Neutrophil (primary cell): Measurements from ENCODE around the gene SRXN1.

Experiments
- H3K27ac ChIP-seq: fragments of 200-600 bp; sonication (generic); 2 replicates; pipeline ENCODE4 v1.5.1; 2016; ENCODE audit warnings: mild to moderate bottlenecking, moderate library complexity
- H3K27me3 ChIP-seq: fragments of 200-600 bp; sonication (generic); 2 replicates; pipeline ENCODE4 v1.6.0; 2016; ENCODE audit warnings: mild to moderate bottlenecking
- H3K36me3 ChIP-seq: fragments of 200-600 bp; sonication (generic); 2 replicates; pipeline ENCODE4 v1.5.1; 2017
- H3K4me1 ChIP-seq, 2 experiments: fragments of 200-600 bp in 1 of 2; sonication (generic) in 1 of 2; 1 replicate in 1 of 2; 2 replicates in 1 of 2; pipeline versions ENCODE4 v1.5.1 to v1.6.1; 2013 to 2016; ENCODE audit warnings: low read depth in 1 of 2, low read length in 1 of 2, mild to moderate bottlenecking in 1 of 2, moderate library complexity in 1 of 2; ENCODE audit not compliant: control insufficient read depth in 1 of 2, insufficient read depth in 1 of 2
- H3K4me3 ChIP-seq, 2 experiments: fragments of 200-600 bp in 1 of 2; sonication (generic) in 1 of 2; 1 replicate in 1 of 2; 2 replicates in 1 of 2; pipeline ENCODE4 v1.5.1; 2013 to 2016; ENCODE audit warnings: low read depth in 1 of 2, low read length in 1 of 2, mild to moderate bottlenecking in 1 of 2, moderate library complexity in 1 of 2
- H3K9me3 ChIP-seq: fragments of 200-600 bp; sonication (generic); 2 replicates; pipeline ENCODE4 v1.5.1; 2016
- TF ChIP-seq, protein P1 (sequence below): fragments of 200-600 bp; sonication (generic); IDR thresholded peaks from 2 replicates; pipeline ENCODE4 v1.5.1; 2016; ENCODE audit warnings: antibody characterized with exemption

SRXN1 gene

DNA sequence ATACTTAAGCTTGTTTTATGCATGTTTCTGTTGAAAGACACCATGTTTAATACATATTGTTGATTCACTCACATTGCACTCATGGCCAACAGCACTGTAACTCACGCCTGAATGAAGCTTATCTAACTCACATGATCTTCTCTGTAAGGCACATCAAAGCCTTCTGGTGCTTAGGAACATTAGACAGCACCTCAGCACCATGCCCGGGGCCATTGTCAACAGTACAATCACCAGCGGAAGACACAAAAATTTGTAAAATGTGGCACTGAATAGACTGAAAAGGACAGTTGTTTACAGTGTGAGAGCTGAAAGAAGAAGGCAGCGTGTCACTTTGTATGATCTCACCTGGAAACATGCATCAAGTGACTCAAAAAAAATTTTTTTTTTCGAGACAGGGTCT is 34.0 kb downstream of the SRXN1 start:
- H3K36me3 ChIP-seq = no peaks in the 10 kb centered on the region
- H3K9me3 ChIP-seq = no peaks in the 10 kb centered on the region
- no peak overlapping the region for H3K4me3 ChIP-seq
- no peak overlapping the region for H3K27ac ChIP-seq
- TF ChIP-seq, protein P1, sequence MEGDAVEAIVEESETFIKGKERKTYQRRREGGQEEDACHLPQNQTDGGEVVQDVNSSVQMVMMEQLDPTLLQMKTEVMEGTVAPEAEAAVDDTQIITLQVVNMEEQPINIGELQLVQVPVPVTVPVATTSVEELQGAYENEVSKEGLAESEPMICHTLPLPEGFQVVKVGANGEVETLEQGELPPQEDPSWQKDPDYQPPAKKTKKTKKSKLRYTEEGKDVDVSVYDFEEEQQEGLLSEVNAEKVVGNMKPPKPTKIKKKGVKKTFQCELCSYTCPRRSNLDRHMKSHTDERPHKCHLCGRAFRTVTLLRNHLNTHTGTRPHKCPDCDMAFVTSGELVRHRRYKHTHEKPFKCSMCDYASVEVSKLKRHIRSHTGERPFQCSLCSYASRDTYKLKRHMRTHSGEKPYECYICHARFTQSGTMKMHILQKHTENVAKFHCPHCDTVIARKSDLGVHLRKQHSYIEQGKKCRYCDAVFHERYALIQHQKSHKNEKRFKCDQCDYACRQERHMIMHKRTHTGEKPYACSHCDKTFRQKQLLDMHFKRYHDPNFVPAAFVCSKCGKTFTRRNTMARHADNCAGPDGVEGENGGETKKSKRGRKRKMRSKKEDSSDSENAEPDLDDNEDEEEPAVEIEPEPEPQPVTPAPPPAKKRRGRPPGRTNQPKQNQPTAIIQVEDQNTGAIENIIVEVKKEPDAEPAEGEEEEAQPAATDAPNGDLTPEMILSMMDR = no peak
- H3K4me1 ChIP-seq = no peaks in the 10 kb centered on the region
- peaks cover 76% of the 10 kb centered on the region for H3K27me3 ChIP-seq

DNA sequence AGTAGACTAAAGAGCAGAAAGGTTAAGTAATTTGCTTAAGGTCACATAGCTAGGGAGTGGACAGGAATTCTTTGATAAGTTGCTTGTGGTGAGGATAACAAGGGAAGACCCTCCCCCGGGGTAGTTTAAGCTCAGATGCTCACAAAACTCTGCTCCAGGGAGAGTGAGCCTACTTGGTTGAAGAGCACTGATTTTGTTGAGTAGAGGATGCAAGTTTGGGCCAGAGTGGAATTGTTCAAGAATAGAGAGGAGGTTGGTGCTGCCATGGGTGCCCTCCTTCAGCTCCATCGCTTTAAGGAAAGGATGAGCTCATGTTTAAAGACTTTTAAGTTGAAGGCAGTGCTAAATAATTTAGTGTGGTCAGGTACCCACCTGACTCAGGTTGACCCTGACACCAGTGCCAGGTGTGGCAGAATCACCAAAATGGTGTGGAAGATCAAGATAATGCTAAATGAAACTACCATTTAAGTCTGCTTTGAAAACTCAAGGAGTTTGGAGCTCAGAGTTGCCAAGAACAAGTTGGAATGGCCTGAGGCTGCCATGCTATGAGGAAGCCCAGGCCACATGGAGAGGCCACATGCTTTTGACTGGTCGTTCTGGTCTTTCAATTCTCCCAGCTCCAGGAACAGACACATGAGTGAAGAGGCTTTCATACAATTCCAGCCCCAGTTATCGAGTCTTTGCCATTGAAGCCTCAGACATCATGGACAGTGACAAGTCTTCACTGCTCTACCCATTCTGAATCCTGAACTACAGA is 34.9 kb downstream of the SRXN1 start:
- H3K9me3 ChIP-seq = no peaks in the 10 kb centered on the region
- peaks cover 82% of the 10 kb centered on the region for H3K27me3 ChIP-seq
- no peak overlapping the region for H3K27ac ChIP-seq
- TF ChIP-seq, protein P1 = no peak
- no peaks in the 10 kb centered on the region for H3K4me1 ChIP-seq
- no peaks in the 10 kb centered on the region for H3K36me3 ChIP-seq
- H3K4me3 ChIP-seq = no peak overlapping the region

DNA sequence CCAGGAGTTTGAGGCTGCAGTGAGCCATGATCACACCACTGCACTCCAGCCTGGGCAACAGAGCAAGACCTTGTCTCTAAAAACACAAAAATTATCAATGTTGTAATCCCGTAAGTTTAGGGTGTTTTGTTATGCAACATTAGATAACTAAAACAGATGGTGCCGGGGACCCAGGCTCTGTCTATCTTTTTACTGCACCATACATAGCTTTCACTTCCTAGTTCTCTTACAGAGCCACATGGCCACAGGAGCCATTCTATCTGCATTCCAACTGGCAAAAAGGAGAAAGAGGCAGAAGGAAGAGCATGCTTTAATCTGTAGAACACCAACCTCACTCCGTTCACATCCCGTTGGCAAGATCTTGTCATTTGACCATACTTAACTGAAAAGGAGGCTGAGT is 37.5 kb downstream of the SRXN1 start:
- H3K4me1 ChIP-seq = no peaks in the 10 kb centered on the region
- H3K9me3 ChIP-seq = no peaks in the 10 kb centered on the region
- TF ChIP-seq, protein P1 = no peak
- H3K4me3 ChIP-seq = no peak overlapping the region
- H3K27me3 ChIP-seq = peaks cover 85% of the 10 kb centered on the region
- H3K27ac ChIP-seq = no peak overlapping the region
- no peaks in the 10 kb centered on the region for H3K36me3 ChIP-seq

DNA sequence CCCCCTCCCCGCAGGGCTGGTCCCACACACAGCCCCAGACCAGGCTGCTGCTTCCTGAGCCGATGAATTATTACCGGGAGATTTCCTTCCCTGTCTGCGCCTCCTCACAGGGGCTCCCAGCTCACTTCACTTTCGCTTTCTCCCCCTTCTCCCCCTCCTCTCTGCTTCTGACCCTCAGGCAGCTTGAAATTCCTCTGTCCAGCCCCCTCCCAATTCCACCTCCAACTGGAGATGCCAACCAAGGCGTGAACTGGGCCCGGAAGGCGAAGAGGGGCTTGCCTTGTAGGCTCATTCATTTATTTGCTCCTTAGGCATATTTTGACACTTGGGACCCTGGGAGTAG is 41.2 kb downstream of the SRXN1 start:
- Histone ChIP-seq H3K27me3 (peaks cover 93% of the 10 kb centered on the region), H3K4me3 (no peak overlapping the region), H3K9me3 (no peaks in the 10 kb centered on the region), H3K27ac (no peak overlapping the region), H3K4me1 (no peaks in the 10 kb centered on the region), H3K36me3 (no peaks in the 10 kb centered on the region)
- TF ChIP-seq, protein P1 = no peak

DNA sequence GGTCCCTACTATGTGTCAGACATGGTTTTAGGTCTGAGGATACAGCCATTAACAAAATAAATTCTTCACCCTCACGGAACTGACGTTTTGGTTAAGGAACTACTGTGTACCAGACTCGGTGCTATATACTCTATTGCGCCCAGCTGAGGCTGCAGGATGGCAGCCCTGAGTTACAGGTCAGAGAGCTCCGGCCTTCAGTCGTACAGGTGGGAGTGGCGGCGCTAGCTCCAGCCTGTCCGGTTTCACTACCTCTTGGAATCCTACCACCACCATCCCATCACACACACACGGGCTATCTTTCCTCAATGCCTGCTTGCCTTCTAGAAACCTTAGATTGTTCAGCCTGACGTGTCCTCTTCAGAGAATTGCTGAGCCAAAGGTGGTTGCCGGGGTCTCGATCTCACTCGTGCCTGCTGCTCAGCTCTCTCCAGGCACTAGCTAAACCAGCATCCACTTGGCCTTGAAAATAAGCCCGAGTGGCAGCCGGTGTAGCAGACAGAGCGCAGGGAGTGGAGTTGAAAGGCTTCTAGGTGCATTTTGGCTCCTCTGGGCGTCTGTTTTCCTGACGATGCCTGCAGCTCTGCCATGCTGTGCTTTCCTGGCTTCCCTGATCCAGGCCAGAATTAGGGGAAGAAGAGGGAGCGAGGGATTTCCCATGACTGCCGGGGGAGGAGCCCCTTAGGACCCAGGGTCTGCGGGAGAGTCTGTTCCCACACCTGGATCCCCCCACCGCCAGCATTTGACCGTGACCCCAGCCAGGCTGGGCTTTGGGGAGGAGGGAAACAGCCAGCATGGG is 41.8 kb downstream of the SRXN1 start:
- no peak overlapping the region for H3K27ac ChIP-seq
- peaks cover 92% of the 10 kb centered on the region for H3K27me3 ChIP-seq
- H3K4me1 ChIP-seq = no peaks in the 10 kb centered on the region
- TF ChIP-seq, protein P1 = no peak
- H3K36me3 ChIP-seq = no peaks in the 10 kb centered on the region
- H3K9me3 ChIP-seq = no peaks in the 10 kb centered on the region
- no peak overlapping the region for H3K4me3 ChIP-seq
